Stimulated activated naive CD4-positive, alpha-beta T cell (primary cell): Measurements from ENCODE around the gene SBNO2.
"Not testable (repeated sequence)": the region's sequence is repeated elsewhere in the genome, so short reads cannot be mapped to it uniquely, and the experiment has no call there.

ENCODE experiments used
- DNase-seq, 6 experiments: peaks; one replicate each; lab custom pipeline; 2025; lab: John Stamatoyannopoulos, UW

Gene SBNO2

GRCh38 chr19:1119475-1120217 is 54.4 kb downstream of the SBNO2 start:
- no peak for DNase-seq

DNA sequence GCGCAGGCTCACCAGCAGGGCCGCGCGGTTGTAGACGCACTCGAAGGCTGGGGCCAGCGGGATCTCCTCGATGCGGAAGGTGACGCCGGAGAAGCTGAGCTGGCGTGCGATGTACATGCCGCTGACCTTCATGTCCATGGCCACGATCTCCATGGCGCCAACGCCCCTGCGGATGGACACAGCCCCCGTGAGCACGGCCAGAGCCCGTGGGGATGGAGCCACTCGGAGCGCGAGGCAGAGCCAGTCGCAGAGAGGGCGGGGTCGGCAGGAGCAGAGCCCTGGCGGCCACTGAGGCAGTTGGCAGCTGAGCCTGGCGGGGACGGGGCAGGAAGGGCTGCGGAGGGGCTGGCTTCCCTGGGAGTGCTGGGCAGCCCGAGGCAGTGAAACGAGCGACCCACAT is 55.1 kb downstream of the SBNO2 start:
- DNase-seq, result no peak

- DNase-seq, result no peak
These were observed 56.4 kb downstream of the SBNO2 start for GRCh38 chr19:1117654-1118053.

- no peak for DNase-seq
These were observed 57.1 kb downstream of the SBNO2 start for GRCh38 chr19:1116726-1117581.

- DNase-seq, result no peak
These were observed 58.2 kb downstream of the SBNO2 start for GRCh38 chr19:1115646-1116420.

- not testable (repeated sequence) for DNase-seq
These were observed 59.3 kb downstream of the SBNO2 start for GRCh38 chr19:1114728-1115127.

GRCh38 chr19:1113986-1114483 is 60.0 kb downstream of the SBNO2 start:
- no peak for DNase-seq

DNA sequence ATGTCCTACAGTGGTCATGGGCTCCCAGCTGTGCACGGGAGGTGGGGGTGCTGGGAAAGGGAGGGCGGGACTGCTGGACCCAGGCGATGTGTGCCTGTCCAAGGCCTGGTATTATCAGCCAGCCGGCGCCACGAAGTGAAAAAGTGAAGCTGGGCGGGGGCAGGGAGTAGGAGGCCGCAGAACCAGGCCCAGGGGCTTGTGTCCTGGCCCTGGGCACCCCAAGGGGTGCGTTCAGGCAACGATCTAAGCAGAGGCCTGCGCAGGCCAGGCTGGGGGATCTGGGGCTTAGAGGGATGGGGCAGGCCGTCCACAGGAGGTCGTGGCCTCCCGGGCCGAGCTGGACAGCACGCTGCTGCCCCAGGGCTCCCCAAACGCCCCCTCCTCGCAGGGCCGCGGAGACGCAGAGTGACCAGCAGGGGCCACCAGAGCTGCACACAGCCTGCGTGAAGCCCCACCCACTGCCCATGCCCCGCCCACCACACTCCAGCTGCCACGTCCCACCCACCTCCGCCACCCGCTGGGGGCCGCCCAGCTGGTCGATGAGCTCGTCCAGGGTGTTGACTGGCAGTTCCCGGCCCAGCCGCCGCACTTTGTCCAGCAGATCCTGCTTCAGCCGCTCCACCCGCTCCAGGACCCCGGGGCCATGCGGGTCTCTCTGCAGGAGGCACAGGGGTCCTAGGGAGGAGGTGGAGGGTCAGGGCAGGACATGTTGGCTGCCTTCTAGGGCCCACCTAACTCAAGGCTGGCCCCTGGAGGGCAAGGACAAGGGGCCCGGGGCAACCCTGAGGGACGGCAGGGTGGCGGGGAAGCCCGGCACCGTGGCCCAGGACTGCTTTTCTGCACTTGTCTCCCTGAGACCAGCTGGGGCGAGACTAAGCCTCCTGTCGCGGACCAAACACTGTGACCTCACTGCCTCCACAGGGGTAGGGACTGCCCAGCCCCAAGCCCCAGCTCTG is 60.8 kb downstream of the SBNO2 start:
- DNase-seq, result peak; percentile 56 to 88 (median 84)

DNA sequence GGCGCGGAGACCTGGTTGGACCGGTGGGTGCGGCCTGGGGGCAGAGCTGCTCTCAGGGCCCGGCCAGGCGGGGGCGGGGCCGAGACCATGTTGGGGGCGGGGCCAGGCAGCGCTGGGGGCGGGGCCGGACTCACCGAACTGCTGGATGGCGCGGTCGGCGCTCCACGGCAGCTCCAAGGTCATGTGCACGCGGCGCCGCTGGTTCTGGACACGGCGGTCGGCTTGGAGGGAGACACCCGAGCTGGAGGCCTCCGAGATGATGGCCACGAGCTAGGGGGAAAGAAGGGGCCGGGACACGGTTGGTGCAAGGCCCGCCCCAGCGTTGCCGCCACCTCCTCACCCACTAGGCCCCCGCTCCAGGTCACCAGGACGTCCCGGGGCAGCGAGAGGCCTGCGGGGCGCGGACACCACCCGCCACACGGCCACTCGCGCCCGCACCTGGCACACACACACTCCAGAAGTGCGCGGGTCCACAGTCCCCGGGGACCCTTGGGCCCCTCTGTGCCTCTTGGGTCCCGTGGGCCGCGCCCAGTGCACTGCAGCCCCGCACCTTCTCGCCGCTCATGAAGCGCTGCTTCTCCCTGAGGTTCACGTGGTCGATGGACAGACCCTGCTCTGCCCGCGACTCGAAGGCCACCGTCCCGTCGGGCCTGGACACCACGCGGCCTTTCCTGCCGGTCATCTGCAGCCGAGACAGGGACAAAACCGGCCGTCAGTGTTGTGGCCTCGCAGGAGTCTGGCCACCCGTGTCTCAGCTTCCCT is 61.6 kb downstream of the SBNO2 start:
- no peak for DNase-seq

- DNase-seq, result no peak
These were observed 62.3 kb downstream of the SBNO2 start for GRCh38 chr19:1111641-1112267.

DNA sequence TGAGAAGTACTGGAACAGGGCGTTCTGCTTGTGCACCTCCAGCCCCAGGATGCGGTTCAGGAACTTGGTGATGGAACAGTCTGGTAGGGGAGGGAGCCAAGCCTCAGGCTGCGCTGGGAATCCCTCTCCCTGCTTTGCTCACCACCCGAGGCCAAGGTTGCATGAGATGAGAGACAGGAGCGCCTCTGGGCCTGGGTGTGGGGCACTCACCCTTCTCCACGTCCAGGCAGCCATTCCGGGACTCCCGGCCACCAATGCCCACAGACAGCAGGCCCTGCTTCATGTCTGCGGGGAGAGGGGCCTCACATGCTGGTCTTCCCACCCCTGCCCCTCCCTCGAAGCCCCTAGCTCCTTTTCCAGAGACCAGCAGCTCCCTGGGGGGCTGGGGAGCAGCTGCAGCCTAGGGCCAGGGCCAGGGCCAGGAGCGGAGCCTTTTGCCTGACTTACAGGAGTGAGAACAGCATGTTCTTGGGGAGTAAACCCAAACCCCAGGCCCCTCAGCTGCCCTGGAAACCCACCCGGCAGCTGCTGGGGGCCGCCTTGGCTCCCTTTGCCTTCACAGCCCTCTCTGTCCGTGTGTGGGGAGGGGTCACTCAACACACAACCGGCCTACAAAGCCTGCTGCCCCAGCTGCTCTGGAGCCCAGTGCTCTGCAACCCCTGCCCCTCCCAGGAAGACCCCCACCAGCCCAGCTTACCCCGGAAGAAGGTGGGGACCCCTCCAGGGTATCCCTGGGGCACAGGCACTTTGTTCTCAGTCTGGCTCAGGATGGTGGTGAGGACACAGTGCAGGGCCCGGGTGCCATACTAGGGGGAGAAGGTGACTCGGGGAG is 63.0 kb downstream of the SBNO2 start:
- DNase-seq, result no peak

DNA sequence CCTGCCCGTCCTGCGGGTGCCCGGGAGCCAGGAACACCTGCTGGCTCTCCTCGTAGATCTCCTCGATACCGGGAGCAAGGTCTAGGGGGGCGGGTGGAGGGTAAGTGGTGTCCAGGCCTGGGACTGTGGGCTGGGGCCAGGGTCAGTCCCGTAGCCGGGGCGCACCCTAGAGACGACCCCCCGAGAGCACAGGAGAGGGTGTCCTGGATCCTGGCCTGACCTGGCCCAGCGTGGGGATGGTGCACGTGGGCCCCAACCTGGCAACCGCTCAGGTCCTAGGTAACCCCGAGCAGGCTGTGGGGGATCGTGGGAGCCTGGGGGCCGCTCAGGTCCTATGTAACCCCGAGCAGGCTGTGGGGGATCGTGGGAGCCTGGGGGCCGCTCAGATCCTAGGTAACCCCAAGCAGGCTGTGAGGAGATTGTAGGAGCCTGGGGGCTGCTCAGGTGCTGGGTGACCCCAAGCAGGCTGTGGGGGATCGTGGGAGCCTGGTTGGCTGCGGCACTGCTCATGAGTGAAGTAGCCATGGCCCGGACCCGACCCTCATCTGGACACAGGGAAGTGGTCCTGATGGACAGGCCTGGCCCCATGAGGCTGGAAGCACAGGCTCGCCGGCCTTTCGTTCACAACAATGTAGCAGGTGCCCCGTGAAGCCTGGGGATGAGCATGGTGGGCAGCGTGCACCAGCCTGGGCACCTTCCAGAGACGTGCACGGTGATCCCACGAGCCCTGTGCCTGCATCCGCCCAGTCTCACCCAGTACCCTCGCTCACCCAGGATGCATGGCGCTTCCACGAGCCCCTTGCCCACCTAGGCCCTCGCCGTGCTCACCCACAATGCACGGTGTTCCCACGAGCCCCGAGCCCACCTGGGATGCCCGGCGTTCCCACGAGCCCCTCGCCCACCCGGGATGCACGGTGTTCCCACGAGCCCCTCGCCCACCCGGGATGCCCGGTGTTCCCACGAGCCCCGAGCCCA is 64.1 kb downstream of the SBNO2 start:
- no peak for DNase-seq

- no peak for DNase-seq
These were observed 65.0 kb downstream of the SBNO2 start for GRCh38 chr19:1109032-1109551.

DNA sequence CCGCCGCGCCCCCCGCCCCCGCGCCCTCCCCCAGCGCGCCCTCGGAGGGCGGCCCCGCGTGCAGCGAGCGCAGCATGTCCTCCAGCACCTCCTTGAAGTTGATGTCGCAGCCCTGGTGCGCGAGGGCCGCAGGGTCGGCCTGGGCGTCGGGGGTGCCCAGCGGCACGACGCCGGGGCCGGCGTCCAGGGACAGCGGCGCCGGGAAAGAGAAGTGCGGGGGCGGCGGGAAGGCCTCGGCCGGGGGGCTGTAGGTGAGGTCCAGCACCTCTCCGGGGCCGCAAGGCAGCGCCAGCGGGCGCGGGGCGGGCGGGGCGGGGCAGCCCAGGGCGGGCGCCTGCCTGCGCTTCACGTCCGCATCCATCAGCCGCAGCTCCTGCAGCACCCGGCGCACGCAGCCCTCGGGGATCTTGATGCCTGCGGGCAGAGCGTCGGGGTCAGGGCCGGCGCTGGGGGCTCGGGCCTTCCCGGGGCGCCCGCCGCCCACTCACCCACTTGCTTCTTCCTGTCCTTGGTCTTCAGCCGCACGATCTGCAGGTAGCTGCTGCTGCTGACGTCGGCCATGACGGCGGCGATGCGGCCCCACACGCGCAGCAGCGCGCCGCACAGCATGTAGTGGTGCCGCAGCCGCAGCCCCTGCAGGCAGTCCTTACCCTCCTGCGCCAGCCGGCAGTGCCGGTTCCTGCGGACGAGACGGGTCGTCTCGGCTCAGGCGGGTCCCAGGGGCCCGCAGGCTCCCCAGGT is 65.6 kb downstream of the SBNO2 start:
- no peak for DNase-seq

- DNase-seq, result no peak
These were observed 66.3 kb downstream of the SBNO2 start for GRCh38 chr19:1107661-1108261.
